Stimulated activated naive B cell treated with anti-CD40 and anti-IgM and Interleukin-4, amounts not matched to agents 10 μg/mL and 1 μg/mL and 100 μg/mL, for 72 hours (primary cell): ENCODE measurements around the gene NNMT.

Experiments used
- ATAC-seq, 2 donors: fragments of 150-1000 bp; cut with Tn5 transposase; replicated peaks; 2 replicates each; pipeline ENCODE4 v1.10.0; 2021; ENCODE audit warnings: moderate library complexity in 1 of 2
- DNase-seq: peaks from one replicate; pipeline ENCODE4 v3.0.0; 2021
- H3K27ac Mint-ChIP-seq: one replicate; pipeline ENCODE4 v1.8.0; 2022; ENCODE audit warnings: mild to moderate bottlenecking, mixed read lengths
- H3K27me3 Mint-ChIP-seq, 2 donors: one replicate each; pipeline ENCODE4 v1.8.0; 2022; ENCODE audit warnings: mixed read lengths in 2 of 2
- H3K36me3 Mint-ChIP-seq, 2 donors: one replicate each; pipeline ENCODE4 v1.8.0; 2022; ENCODE audit warnings: mixed read lengths in 2 of 2, mild to moderate bottlenecking in 1 of 2
- H3K4me1 Mint-ChIP-seq, 2 donors: one replicate each; pipeline ENCODE4 v1.8.0; 2022; ENCODE audit warnings: mixed read lengths in 2 of 2, mild to moderate bottlenecking in 1 of 2
- H3K4me3 Mint-ChIP-seq, 2 donors: one replicate each; pipeline ENCODE4 v1.8.0; 2022; ENCODE audit warnings: mild to moderate bottlenecking in 2 of 2, mixed read lengths in 2 of 2, moderate library complexity in 1 of 2
- H3K9me3 Mint-ChIP-seq, 2 donors: one replicate each; pipeline ENCODE4 v1.8.0; 2022; ENCODE audit warnings: mixed read lengths in 2 of 2, mild to moderate bottlenecking in 1 of 2

Gene NNMT

GRCh38 chr11:114301927-114302326, 5.7 kb downstream of the NNMT start:
- no peaks in the 10 kb centered on the region for H3K36me3 Mint-ChIP-seq
- peaks cover 10 to 11% of the 10 kb centered on the region in 2 donors for H3K9me3 Mint-ChIP-seq
- no peak overlapping the region for H3K4me3 Mint-ChIP-seq
- H3K27me3 Mint-ChIP-seq: peaks cover 12 to 16% of the 10 kb centered on the region in 2 donors
- DNase-seq (no peak), ATAC-seq (no peak)
- H3K4me1 Mint-ChIP-seq: no peaks in the 10 kb centered on the region
- H3K27ac Mint-ChIP-seq: no peak overlapping the region

- peaks cover 18 to 22% of the 10 kb centered on the region in 2 donors for H3K27me3 Mint-ChIP-seq
Observed at GRCh38 chr11:114302663-114303062, 6.5 kb downstream of the NNMT start.

GRCh38 chr11:114304065-114304464, 7.9 kb downstream of the NNMT start:
- Mint-ChIP-seq H3K9me3 (peaks cover 10 to 11% of the 10 kb centered on the region in 2 donors), H3K36me3 (no peaks in the 10 kb centered on the region), H3K27ac (no peak overlapping the region), H3K4me3 (no peak overlapping the region), H3K4me1 (no peaks in the 10 kb centered on the region), H3K27me3 (peaks cover 29 to 32% of the 10 kb centered on the region in 2 donors)
- ATAC-seq: no peak
- DNase-seq: no peak

More at GRCh38 chr11:114302663-114303062, 6.5 kb downstream of the NNMT start:
- H3K27ac Mint-ChIP-seq: no peak overlapping the region
- peaks cover 10 to 11% of the 10 kb centered on the region in 2 donors for H3K9me3 Mint-ChIP-seq
- no peaks in the 10 kb centered on the region for H3K36me3 Mint-ChIP-seq
- ATAC-seq: no peak
- no peaks in the 10 kb centered on the region for H3K4me1 Mint-ChIP-seq
- DNase-seq: no peak
- no peak overlapping the region for H3K4me3 Mint-ChIP-seq

- H3K36me3 Mint-ChIP-seq: no peaks in the 10 kb centered on the region
- no peak overlapping the region for H3K27ac Mint-ChIP-seq
- DNase-seq: no peak
- no peak overlapping the region for H3K4me3 Mint-ChIP-seq
- peaks cover 36 to 39% of the 10 kb centered on the region in 2 donors for H3K27me3 Mint-ChIP-seq
- peaks cover 8 to 10% of the 10 kb centered on the region in 2 donors for H3K9me3 Mint-ChIP-seq
- no peaks in the 10 kb centered on the region for H3K4me1 Mint-ChIP-seq
- no peak for ATAC-seq
Observed at GRCh38 chr11:114304969-114305368, 8.8 kb downstream of the NNMT start.

GRCh38 chr11:114307524-114308203, 11.5 kb downstream of the NNMT start:
- DNase-seq: no peak
- Mint-ChIP-seq H3K4me1 (no peaks in the 10 kb centered on the region), H3K4me3 (no peak overlapping the region), H3K27me3 (peaks cover 36 to 41% of the 10 kb centered on the region in 2 donors), H3K36me3 (no peaks in the 10 kb centered on the region), H3K9me3 (peaks cover 0 to 2% of the 10 kb centered on the region in 2 donors), H3K27ac (no peak overlapping the region)
- no peak for ATAC-seq

- Mint-ChIP-seq H3K4me3 (no peak overlapping the region), H3K27ac (no peak overlapping the region), H3K9me3 (peaks cover 0 to 2% of the 10 kb centered on the region in 2 donors), H3K36me3 (no peaks in the 10 kb centered on the region), H3K27me3 (peaks cover 36 to 45% of the 10 kb centered on the region in 2 donors), H3K4me1 (no peaks in the 10 kb centered on the region)
- DNase-seq: no peak
- no peak for ATAC-seq
Observed at GRCh38 chr11:114308689-114309089, 12.5 kb downstream of the NNMT start.

- Mint-ChIP-seq H3K4me3 (no peak overlapping the region), H3K9me3 (peaks cover 0 to 2% of the 10 kb centered on the region in 2 donors), H3K27ac (no peak overlapping the region), H3K36me3 (no peaks in the 10 kb centered on the region), H3K27me3 (peaks cover 31 to 46% of the 10 kb centered on the region in 2 donors), H3K4me1 (no peaks in the 10 kb centered on the region)
- ATAC-seq: no peak
- DNase-seq: no peak
Observed at GRCh38 chr11:114309517-114309916, 13.3 kb downstream of the NNMT start.

GRCh38 chr11:114310095-114310494, 13.9 kb downstream of the NNMT start:
- ATAC-seq: no peak
- Mint-ChIP-seq H3K9me3 (peaks cover 0 to 2% of the 10 kb centered on the region in 2 donors), H3K27ac (no peak overlapping the region)

GRCh38 chr11:114311946-114312345, 15.7 kb downstream of the NNMT start:
- H3K27me3 Mint-ChIP-seq: peaks cover 40 to 69% of the 10 kb centered on the region in 2 donors
- no peak for DNase-seq
- H3K4me1 Mint-ChIP-seq: peaks cover 0 to 3% of the 10 kb centered on the region in 2 donors
- no peak for ATAC-seq
- no peak overlapping the region for H3K27ac Mint-ChIP-seq
- H3K9me3 Mint-ChIP-seq: no peaks in the 10 kb centered on the region
- no peaks in the 10 kb centered on the region for H3K36me3 Mint-ChIP-seq
- no peak overlapping the region for H3K4me3 Mint-ChIP-seq

More at GRCh38 chr11:114310095-114310494, 13.9 kb downstream of the NNMT start:
- Mint-ChIP-seq H3K36me3 (no peaks in the 10 kb centered on the region), H3K4me3 (no peak overlapping the region), H3K27me3 (peaks cover 30 to 52% of the 10 kb centered on the region in 2 donors), H3K4me1 (no peaks in the 10 kb centered on the region)
- no peak for DNase-seq

GRCh38 chr11:114314096-114314495, 17.9 kb downstream of the NNMT start:
- Mint-ChIP-seq H3K9me3 (no peaks in the 10 kb centered on the region), H3K4me1 (peaks cover 0 to 3% of the 10 kb centered on the region in 2 donors), H3K36me3 (no peaks in the 10 kb centered on the region), H3K27me3 (peaks cover 24 to 48% of the 10 kb centered on the region in 2 donors), H3K4me3 (no peak overlapping the region), H3K27ac (no peak overlapping the region)
- ATAC-seq (no peak), DNase-seq (no peak)

GRCh38 chr11:114315749-114316368, 19.7 kb downstream of the NNMT start:
- ATAC-seq (no peak), DNase-seq (no peak)
- H3K4me1 Mint-ChIP-seq: peaks cover 0 to 3% of the 10 kb centered on the region in 2 donors
- H3K4me3 Mint-ChIP-seq: no peak overlapping the region
- no peak overlapping the region for H3K27ac Mint-ChIP-seq
- H3K36me3 Mint-ChIP-seq: no peaks in the 10 kb centered on the region
- peaks cover 25 to 50% of the 10 kb centered on the region in 2 donors for H3K27me3 Mint-ChIP-seq
- no peaks in the 10 kb centered on the region for H3K9me3 Mint-ChIP-seq

- H3K4me1 Mint-ChIP-seq: peaks cover 0 to 3% of the 10 kb centered on the region in 2 donors
- peaks cover 23 to 58% of the 10 kb centered on the region in 2 donors for H3K27me3 Mint-ChIP-seq
- DNase-seq: no peak
- H3K27ac Mint-ChIP-seq: no peak overlapping the region
- no peak for ATAC-seq
- H3K4me3 Mint-ChIP-seq: no peak overlapping the region
- H3K9me3 Mint-ChIP-seq: no peaks in the 10 kb centered on the region
- no peaks in the 10 kb centered on the region for H3K36me3 Mint-ChIP-seq
Observed at GRCh38 chr11:114316980-114317786, 21.0 kb downstream of the NNMT start.

GRCh38 chr11:114317787-114318137, 21.6 kb downstream of the NNMT start:
- ATAC-seq: no peak
- Mint-ChIP-seq H3K36me3 (no peaks in the 10 kb centered on the region), H3K27ac (no peak overlapping the region), H3K4me1 (peaks cover 0 to 3% of the 10 kb centered on the region in 2 donors), H3K4me3 (no peak overlapping the region), H3K27me3 (peaks cover 23 to 54% of the 10 kb centered on the region in 2 donors), H3K9me3 (no peaks in the 10 kb centered on the region)
- no peak for DNase-seq

- Mint-ChIP-seq H3K9me3 (no peaks in the 10 kb centered on the region), H3K4me3 (no peak overlapping the region), H3K27ac (no peak overlapping the region), H3K36me3 (no peaks in the 10 kb centered on the region), H3K4me1 (peaks cover 0 to 3% of the 10 kb centered on the region in 2 donors), H3K27me3 (peaks cover 23 to 56% of the 10 kb centered on the region in 2 donors)
- no peak for DNase-seq
- ATAC-seq: no peak
Observed at GRCh38 chr11:114318361-114318760, 22.2 kb downstream of the NNMT start.
